CD8-positive, alpha-beta memory T cell (primary cell): ENCODE results near the gene LHFPL6. TPM values are rescaled to one million over a fixed set of nuclear protein-coding genes. Genes with fewer than 3 reads are reported as not detected.

Experiments
- CTCF ChIA-PET: fragments of 350-600 bp; sonication (Branson Sonifier 250); formaldehyde crosslinking; loops from one replicate; lab custom pipeline; 2021; ENCODE audit warnings: antibody characterized with exemption; lab: Charles Lee
- POLR2A ChIA-PET: fragments of 350-600 bp; sonication (Branson Sonifier 250); formaldehyde crosslinking; loops from one replicate; lab custom pipeline; 2021; ENCODE audit warnings: antibody characterized with exemption; lab: Charles Lee
- DNase-seq, 5 donors: peaks; one replicate each; pipeline versions ENCODE4 v3.0.0 to v3.0.0-alpha.2; 2020 to 2022; ENCODE audit warnings: mixed read lengths in 1 of 5
- H3K27ac ChIP-seq: one replicate; pipeline ENCODE4 v1.7.0; 2013; ENCODE audit warnings: low read depth, mild to moderate bottlenecking, low read length, moderate library complexity
- H3K27me3 ChIP-seq: 2 replicates; pipeline ENCODE4 v1.7.0; 2013; ENCODE audit warnings: low read length, mild to moderate bottlenecking; ENCODE audit not compliant: insufficient read depth, poor library complexity, severe bottlenecking
- H3K36me3 ChIP-seq: 2 replicates; pipeline ENCODE4 v1.7.0; 2013; ENCODE audit warnings: mild to moderate bottlenecking, low read length, moderate library complexity; ENCODE audit not compliant: insufficient read depth
- H3K4me1 ChIP-seq: 2 replicates; pipeline ENCODE4 v1.7.0; 2013; ENCODE audit warnings: mild to moderate bottlenecking, low read length, moderate library complexity; ENCODE audit not compliant: insufficient read depth
- H3K4me3 ChIP-seq: 2 replicates; pipeline ENCODE4 v1.7.0; 2013; ENCODE audit warnings: mild to moderate bottlenecking, low read length
- H3K9me3 ChIP-seq: 2 replicates; pipeline ENCODE4 v1.7.0; 2013; ENCODE audit warnings: mild to moderate bottlenecking, low read length
- H3K27ac Mint-ChIP-seq, 8 donors: one replicate each; pipeline ENCODE4 v1.8.0; 2020 to 2021; ENCODE audit warnings: mixed read lengths in 8 of 8, mild to moderate bottlenecking in 6 of 8, inconsistent platforms in 3 of 8, moderate library complexity in 3 of 8
- H3K27me3 Mint-ChIP-seq, 2 donors: one replicate each; pipeline ENCODE4 v1.8.0; 2020 to 2021; ENCODE audit warnings: mixed read lengths in 2 of 2, mild to moderate bottlenecking in 1 of 2, moderate library complexity in 1 of 2
- H3K36me3 Mint-ChIP-seq, 3 donors: one replicate each; pipeline ENCODE4 v1.8.0; 2020 to 2021; ENCODE audit warnings: mixed read lengths in 3 of 3, inconsistent platforms in 1 of 3, mild to moderate bottlenecking in 1 of 3
- H3K4me1 Mint-ChIP-seq, 3 donors: one replicate each; pipeline ENCODE4 v1.8.0; 2020 to 2021; ENCODE audit warnings: mixed read lengths in 3 of 3, inconsistent platforms in 1 of 3, mild to moderate bottlenecking in 1 of 3
- H3K4me3 Mint-ChIP-seq, 7 donors: one replicate each; pipeline ENCODE4 v1.8.0; 2020 to 2021; ENCODE audit warnings: mixed read lengths in 7 of 7, mild to moderate bottlenecking in 6 of 7, moderate library complexity in 4 of 7, inconsistent platforms in 2 of 7
- H3K9me3 Mint-ChIP-seq, 5 donors: one replicate each; pipeline ENCODE4 v1.8.0; 2020 to 2022; ENCODE audit warnings: mixed read lengths in 5 of 5, mild to moderate bottlenecking in 3 of 5, moderate library complexity in 2 of 5, inconsistent platforms in 1 of 5
- polyA plus RNA-seq: library from polyadenylated mRNA; unstranded; fragments of 300-500 nt; fragmentation: Illumina TruSeq; gene quantifications from one replicate; pipeline ENCODE4 v1.2.3, GENCODE V29; 2021
- total RNA-seq, 2 experiments: library from RNA; stranded (reverse); gene quantifications; one replicate each; pipeline ENCODE4 v1.2.3, GENCODE V29; 2021

Gene LHFPL6
- total and polyA plus RNA-seq, 3 experiments from 2014 or later = 5.9 to 6.4 TPM; not detected in 1

- DNase-seq = no peak
- H3K36me3 ChIP-seq = no peaks in the 10 kb centered on the region
- POLR2A ChIA-PET = no interaction called here
- peaks cover 0 to 3% of the 10 kb centered on the region in 2 donors for H3K27me3 Mint-ChIP-seq
- H3K27ac Mint-ChIP-seq = no peak overlapping the region
- no peaks in the 10 kb centered on the region for H3K4me1 Mint-ChIP-seq
- H3K27ac ChIP-seq = no peak overlapping the region
- H3K9me3 Mint-ChIP-seq = peaks cover 1 to 7% (median 3%) of the 10 kb centered on the region in 5 donors
- no peaks in the 10 kb centered on the region for H3K9me3 ChIP-seq
- H3K4me1 ChIP-seq = no peaks in the 10 kb centered on the region
- no peaks in the 10 kb centered on the region for H3K27me3 ChIP-seq
- peaks cover 0 to 3% (median 0%) of the 10 kb centered on the region in 3 donors for H3K36me3 Mint-ChIP-seq
- no peak overlapping the region for H3K4me3 Mint-ChIP-seq
- CTCF ChIA-PET = no interaction called here
- H3K4me3 ChIP-seq = no peak overlapping the region
Measured at GRCh38 chr13:39298951-39299350, 304.0 kb downstream of the LHFPL6 start.

GRCh38 chr13:39297664-39298171, 305.3 kb downstream of the LHFPL6 start:
- Mint-ChIP-seq H3K9me3 (peaks cover 2 to 8% (median 4%) of the 10 kb centered on the region in 5 donors), H3K27ac (no peak overlapping the region), H3K4me3 (no peak overlapping the region), H3K4me1 (no peaks in the 10 kb centered on the region), H3K36me3 (peaks cover 0 to 3% (median 0%) of the 10 kb centered on the region in 3 donors), H3K27me3 (peaks cover 0 to 3% of the 10 kb centered on the region in 2 donors)
- Histone ChIP-seq H3K36me3 (no peaks in the 10 kb centered on the region), H3K4me1 (no peaks in the 10 kb centered on the region), H3K9me3 (no peaks in the 10 kb centered on the region), H3K27me3 (no peaks in the 10 kb centered on the region), H3K27ac (no peak overlapping the region), H3K4me3 (no peak overlapping the region)
- ChIA-PET POLR2A (no interaction called here), CTCF (no interaction called here)
- DNase-seq = no peak

- Mint-ChIP-seq H3K27me3 (peaks cover 0 to 3% of the 10 kb centered on the region in 2 donors), H3K4me3 (no peak overlapping the region), H3K36me3 (peaks cover 0 to 3% (median 0%) of the 10 kb centered on the region in 3 donors), H3K4me1 (no peaks in the 10 kb centered on the region), H3K9me3 (peaks cover 2 to 11% (median 4%) of the 10 kb centered on the region in 5 donors), H3K27ac (no peak overlapping the region)
- no peak overlapping the region for H3K27ac ChIP-seq
- no peaks in the 10 kb centered on the region for H3K9me3 ChIP-seq
- no peaks in the 10 kb centered on the region for H3K4me1 ChIP-seq
- no peaks in the 10 kb centered on the region for H3K36me3 ChIP-seq
- ChIA-PET POLR2A (no interaction called here), CTCF (no interaction called here)
- no peak overlapping the region for H3K4me3 ChIP-seq
- no peaks in the 10 kb centered on the region for H3K27me3 ChIP-seq
- no peak for DNase-seq
Measured at GRCh38 chr13:39297023-39297422, 306.0 kb downstream of the LHFPL6 start.

- Histone ChIP-seq H3K27me3 (no peaks in the 10 kb centered on the region), H3K9me3 (no peaks in the 10 kb centered on the region), H3K36me3 (no peaks in the 10 kb centered on the region), H3K4me3 (no peak overlapping the region), H3K4me1 (no peaks in the 10 kb centered on the region), H3K27ac (no peak overlapping the region)
- Mint-ChIP-seq H3K4me1 (no peaks in the 10 kb centered on the region), H3K4me3 (no peak overlapping the region), H3K27me3 (peaks cover 0 to 3% of the 10 kb centered on the region in 2 donors), H3K27ac (no peak overlapping the region), H3K9me3 (peaks cover 2 to 15% (median 4%) of the 10 kb centered on the region in 5 donors), H3K36me3 (peaks cover 0 to 3% (median 0%) of the 10 kb centered on the region in 3 donors)
- DNase-seq = no peak
- CTCF ChIA-PET = no interaction called here
- POLR2A ChIA-PET = no interaction called here
Measured at GRCh38 chr13:39296193-39296592, 306.8 kb downstream of the LHFPL6 start.

Other genes starting within 250 kb of the LHFPL6 start
- 10 to 100 TPM; 25.0 to 32.1 TPM for gene COG6, start 52.5 kb upstream of the LHFPL6 start, total RNA-seq
- 12.1 TPM for gene COG6, start 52.5 kb upstream of the LHFPL6 start, polyA plus RNA-seq